Activated T-cell treated with anti-CD3 and anti-CD28 coated beads for 4 hours (primary cell): ENCODE results near the gene ZNF630.
"Not testable (repeated sequence)": the region's sequence is repeated elsewhere in the genome, so short reads cannot be mapped to it uniquely, and the experiment has no call there.

Source experiments
- DNase-seq: peaks from one replicate; pipeline ENCODE4 v3.0.0-alpha.2; 2020

ZNF630 gene

GRCh38 chrX:48071064-48071985, at the start of gene ZNF630:
Gene ZNF630 (minus strand): TSS chrX:48071640. CDS start chrX:48066886, 4,754 bp downstream.
- peak; percentile 23 for DNase-seq

- DNase-seq = no peak
These were observed 36.3 kb upstream of the ZNF630 start for GRCh38 chrX:48107717-48108116.

GRCh38 chrX:48102874-48103374, 31.5 kb upstream of the ZNF630 start:
- DNase-seq = no peak

- DNase-seq = no peak
These were observed 30.0 kb upstream of the ZNF630 start for GRCh38 chrX:48101443-48101842.

- DNase-seq = not testable (repeated sequence)
These were observed 21.1 kb upstream of the ZNF630 start for GRCh38 chrX:48092558-48092957.

- DNase-seq = no peak
These were observed 18.7 kb upstream of the ZNF630 start for GRCh38 chrX:48090123-48090522.

GRCh38 chrX:48086082-48086481, 14.6 kb upstream of the ZNF630 start:
- DNase-seq = no peak

DNA sequence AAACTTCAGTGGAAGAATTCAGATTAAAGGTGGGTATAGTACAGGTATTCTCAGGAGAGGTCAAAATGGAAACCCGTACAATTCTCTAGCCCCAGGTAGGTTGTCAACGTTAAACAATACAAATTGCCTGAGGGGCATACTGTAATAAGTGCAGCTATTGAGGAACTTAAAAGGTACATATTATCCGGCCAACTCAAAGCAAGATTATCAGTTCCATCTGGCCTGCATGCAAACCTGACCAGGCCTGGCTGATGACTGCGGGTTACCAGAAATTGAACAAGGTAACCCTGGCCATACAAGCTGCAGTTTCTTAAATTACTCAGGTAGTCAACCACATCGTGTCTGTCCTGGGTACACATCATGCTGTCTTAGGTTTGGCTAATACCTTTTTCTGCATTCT, 12.3 kb upstream of the ZNF630 start:
- no peak for DNase-seq

- DNase-seq = peak; percentile 31
These were observed 11.8 kb upstream of the ZNF630 start for GRCh38 chrX:48083212-48083611.

DNA sequence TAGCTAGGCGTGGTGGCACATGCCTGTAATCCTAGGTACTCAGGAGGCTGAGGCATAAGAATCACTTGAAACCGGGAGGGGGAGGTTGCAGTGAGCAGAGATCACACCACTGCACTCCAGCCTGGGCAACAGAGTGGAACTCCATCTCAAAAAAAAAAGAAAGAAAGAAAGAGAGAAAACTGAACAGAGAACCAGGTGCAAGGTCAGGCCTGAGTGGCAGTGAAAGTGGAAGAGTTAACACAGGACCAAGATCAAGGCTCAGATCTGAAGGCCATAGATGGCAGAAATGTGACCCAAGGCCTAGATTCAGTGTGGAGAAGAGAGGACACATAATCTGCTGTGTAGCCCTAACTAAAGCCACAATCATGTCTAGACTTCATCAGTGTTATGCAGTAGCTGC, 4.9 kb upstream of the ZNF630 start:
- DNase-seq = no peak

GRCh38 chrX:48071986-48072605, 656 bp upstream of the ZNF630 start:
- no peak for DNase-seq

DNA sequence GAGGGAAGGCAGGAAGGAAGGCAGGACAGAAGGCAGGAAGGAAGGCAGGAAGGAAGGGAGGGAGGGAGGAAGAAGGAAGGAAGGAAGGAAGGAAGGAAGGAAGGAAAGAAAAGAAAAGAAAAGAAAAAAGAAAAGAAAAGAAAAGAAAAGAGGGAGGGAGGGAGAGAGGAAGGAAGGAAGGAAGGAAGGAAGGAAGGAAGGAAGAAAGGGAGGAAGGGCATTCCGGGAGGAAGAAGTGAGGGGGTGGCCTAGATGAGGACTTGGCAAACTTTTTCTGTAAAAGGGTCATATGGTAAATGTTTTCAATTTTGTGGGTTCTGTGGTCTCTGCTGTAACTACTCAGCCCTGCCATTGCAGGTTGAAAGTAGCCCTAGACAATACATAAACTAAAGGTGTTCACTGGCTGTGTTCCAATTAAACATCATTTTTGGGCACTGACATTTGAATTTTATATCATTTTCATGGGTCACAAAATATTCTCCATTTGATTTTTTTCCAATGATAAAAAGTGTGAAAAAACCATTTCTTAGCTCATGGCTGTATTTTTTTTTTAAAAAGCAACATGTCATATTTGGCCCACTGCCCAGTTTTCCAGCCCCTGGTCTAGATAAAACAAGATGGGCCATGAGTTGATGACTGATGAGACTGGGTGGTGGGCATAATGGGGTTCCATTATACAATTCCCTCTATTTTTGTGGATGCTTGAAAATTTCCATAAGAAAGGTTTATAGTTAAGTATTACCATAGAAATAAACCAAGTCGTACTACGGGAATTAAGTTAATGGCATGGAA, 3.1 kb downstream of the ZNF630 start:
- DNase-seq = no peak

DNA sequence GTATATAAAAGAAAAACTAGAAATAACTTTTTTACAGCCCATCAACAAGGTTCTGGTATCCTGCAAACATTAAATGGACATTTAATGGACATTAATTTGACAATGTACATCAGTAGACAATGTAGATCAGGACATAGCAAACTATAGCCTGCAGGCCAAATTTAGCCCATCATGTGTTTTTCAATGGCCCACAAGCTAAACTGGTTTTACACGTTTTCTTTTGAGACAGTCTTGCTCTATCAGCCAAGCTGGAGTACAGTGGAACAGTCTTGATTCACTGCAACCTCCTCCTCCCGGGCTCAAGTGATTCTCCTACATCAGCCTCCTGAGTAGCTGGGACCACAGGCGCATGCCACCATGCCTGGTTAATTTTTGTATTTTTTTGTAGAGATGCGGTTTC, 7.2 kb downstream of the ZNF630 start:
- DNase-seq = no peak

- DNase-seq = no peak
These were observed 12.2 kb downstream of the ZNF630 start for GRCh38 chrX:48059296-48059639.

- DNase-seq = no peak
These were observed 12.7 kb downstream of the ZNF630 start for GRCh38 chrX:48058621-48059295.

DNA sequence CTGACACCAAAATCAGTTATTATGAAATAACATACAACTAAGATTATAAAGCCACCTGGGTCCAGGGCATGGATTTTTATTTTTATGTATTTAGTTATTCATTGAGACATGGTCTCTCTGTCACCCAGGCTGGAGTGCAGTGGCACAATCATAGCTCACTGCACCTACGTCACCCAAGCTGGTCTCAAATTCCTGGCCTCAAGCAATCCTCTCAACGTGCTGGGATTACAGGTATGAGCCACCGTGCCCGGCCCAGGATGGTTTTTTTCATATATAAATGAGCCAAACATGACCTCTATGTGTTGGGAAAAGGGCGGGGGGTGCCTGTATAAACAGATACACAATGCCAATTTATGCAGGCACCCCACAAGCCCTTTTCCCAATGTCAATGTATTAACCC, 24.6 kb downstream of the ZNF630 start:
- no peak for DNase-seq

DNA sequence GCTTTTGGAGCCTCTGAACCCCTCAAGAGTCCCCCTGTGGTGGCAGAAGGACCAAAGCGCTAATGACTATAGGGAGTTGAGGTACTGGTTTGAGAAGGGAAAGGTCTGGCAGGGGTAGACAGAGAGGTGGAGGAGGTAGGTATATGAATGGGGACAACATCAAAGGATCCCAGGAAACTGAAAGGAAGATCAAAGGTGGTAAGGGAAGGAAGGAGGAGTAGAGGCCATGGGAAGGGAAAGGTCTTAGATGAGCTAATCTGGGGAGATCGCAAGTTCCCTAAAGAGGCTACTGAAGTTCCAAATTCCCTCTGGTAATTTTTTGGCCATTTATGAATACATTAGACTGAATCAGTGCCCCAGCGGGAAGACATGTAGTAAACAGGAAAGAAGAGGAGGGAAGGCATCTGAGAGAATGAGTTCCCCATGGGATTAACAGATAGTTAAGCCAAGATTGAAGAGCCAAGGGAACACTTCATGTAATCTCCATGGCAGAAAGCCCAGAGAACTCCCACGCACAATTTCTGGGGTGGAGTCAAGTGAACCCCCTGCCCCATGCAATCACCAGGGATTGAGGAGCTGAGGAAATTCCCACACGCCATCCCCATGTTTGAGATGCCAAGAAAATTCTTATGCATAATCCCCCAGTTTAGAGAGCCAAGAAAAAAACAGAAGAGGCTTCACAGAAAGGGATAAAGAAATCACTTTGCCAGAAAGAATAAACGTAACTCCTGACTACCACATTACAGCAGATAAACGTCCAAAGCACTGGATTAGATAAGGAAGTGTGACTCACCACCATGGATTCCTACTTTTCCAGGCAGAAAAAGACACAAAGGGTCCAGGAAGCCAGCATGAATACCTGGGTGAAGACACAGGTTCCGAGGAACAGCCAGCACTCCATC, 25.8 kb downstream of the ZNF630 start:
- no peak for DNase-seq

DNA sequence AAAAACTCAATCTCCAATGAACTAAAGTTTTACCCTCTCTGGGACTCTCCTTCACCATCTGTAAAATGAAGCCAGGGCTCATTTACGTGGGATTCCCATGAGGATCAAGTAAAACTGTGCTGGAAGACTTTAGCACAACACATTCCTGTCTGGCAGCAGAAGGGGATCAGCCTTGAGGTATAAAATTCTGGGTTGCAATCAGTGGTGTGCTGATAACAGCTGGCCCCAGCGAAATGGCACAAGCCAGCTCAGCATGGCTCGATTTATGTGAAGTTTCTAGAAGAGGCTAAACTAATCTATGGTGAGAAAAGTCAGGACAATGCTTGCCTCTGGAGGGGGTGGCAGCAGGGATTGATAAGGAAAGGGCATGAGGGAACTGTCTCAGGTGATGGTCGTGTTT, 28.4 kb downstream of the ZNF630 start:
- DNase-seq = no peak

- no peak for DNase-seq
These were observed 35.5 kb downstream of the ZNF630 start for GRCh38 chrX:48035891-48036290.

DNA sequence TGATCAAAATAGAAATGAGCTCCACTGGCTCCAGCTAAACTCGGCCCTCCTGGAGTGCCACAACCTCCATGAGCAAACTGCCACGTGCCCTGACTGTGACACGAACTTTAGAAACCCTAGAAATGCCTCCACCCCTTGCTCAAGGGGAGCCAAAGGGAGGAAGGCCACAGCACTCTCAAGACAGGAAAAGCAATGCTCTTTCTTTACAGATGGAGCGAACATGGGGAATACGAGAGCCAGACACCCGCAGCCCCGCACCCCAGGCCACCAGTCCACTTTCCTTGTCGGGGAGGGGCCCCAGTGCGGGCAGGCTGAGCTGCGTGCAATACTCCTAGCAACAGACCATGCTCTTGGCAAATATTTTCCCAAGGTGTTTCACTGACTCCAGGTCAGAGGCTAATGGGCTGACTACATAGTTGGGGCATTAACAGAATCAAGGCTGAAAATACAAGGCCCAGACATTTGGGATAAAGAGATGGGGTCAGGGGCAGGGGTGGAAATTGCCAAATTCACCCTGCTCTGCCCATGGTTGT, 40.7 kb downstream of the ZNF630 start:
- not testable (repeated sequence) for DNase-seq

DNA sequence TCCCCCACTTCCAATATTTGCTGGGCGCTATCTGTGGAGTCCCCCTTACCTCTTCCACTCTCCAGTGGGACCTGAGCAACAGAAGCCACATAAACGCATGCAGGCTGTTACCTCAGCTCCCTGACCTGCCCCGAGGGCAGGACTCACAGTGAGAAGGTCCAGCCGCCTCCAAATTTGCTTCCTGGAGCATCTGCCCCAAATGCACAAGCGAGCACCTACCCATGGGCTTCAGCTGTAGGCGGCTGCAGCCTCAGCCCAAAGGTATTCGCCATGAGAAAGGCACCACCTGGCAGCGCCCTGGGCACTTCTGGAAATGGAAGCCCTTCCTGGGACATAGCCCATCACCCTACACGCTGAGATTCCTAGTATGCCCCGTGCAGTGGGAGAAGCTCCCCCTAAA, 41.2 kb downstream of the ZNF630 start:
- DNase-seq = no peak
